ENCODE results near the gene FOXP1.

DNA sequence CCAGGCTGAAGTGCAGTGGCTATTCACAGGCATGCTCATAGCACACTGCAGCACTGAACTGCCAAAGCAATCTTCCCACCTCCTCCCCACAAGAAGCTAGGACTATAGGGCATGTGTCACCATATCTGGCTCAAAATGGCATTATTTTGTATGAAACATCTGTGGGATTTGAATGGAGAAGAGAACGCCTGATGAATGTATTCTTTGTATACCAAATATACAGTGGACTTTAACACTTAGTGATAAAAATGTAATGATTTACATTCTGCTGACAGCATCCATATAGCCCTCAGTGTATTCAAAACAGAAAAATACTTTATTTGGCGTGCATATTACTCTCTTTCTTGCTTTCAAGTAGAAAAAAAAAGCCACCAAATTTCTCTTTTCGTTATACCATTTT, 257.8 kb downstream of the FOXP1 start:
- TF ChIP-seq CTCF (IDR thresholded peaks at IDR 0.05 in 4 of 5, conservative IDR thresholded peaks at IDR 0.05 in 1 of 5) = no peak
- TF ChIP-seq POLR2A (IDR thresholded peaks at IDR 0.05) = no peak
